ENCODE measurements around the gene RBP3.
A peak's percentile ranks its signal among the peaks of the same experiment; 100 is the strongest.
"Not testable (repeated sequence)": the region's sequence is repeated elsewhere in the genome, so short reads cannot be mapped to it uniquely, and the experiment has no call there.

The RBP3 gene

DNA sequence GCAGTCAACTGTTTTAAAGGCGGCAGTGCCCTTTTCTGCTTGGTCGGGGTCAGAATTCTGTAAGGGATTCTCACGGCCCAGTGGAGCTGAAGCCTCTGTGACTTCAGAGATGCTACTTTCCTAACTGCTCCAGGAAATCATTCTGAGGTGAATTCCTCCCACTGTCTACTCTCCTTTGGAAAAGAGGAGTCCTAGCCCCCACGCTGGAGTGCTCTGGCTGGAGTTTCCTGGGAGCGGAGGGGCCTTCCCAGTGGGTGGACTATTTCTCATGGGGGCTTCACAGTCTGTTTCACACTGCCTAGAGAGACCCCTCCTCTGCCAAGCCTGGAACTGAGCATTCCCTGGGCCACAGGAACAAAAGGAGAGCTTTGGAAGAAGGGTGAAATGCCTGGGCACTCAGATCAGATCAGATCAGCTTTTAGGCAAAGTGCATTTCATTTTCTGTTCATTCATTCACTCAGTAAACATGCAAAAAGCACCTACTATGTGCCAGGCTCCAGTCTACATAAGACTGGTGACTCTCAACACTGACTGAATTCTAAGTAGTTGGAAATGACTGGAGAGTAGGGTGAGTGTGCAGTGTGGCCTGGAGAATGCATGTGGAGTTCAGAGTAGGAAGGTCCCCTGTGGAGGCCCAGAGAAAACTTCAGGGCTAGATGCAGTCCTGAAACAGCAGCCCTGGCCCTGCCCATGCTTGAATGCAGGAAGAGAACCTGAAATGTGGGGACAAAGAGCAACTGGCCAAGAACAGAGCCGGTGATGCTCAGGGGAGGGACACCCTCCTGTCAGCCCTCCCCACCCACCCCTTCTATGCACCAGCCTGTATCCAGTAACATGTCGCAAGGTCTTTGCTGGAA, 23.7 kb downstream of the RBP3 start:
- no peak for DNase-seq (ENCODE audit: low read depth in 3 of 3, low spot score in 1 of 3)

DNA sequence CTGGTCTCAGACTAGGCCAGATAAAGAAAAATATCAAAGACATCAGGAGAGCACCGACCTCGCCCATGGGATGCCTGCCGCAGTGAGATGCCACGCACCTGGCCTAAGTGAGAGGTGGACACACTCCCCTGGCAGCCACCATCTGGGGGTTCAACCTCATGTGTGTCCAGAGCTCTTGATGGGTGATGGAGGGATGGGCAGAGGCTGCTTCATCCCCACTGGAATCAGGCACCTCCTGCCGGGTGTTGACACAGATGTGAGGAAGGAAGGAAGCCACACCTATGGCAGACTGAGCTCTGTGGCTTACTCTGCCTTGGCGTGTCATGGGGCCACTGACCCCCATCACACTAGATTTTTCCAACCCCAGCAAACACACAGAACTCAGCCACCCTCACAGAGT, 24.6 kb downstream of the RBP3 start:
- no peak for DNase-seq (ENCODE audit: low read depth in 3 of 3, low spot score in 1 of 3)

DNA sequence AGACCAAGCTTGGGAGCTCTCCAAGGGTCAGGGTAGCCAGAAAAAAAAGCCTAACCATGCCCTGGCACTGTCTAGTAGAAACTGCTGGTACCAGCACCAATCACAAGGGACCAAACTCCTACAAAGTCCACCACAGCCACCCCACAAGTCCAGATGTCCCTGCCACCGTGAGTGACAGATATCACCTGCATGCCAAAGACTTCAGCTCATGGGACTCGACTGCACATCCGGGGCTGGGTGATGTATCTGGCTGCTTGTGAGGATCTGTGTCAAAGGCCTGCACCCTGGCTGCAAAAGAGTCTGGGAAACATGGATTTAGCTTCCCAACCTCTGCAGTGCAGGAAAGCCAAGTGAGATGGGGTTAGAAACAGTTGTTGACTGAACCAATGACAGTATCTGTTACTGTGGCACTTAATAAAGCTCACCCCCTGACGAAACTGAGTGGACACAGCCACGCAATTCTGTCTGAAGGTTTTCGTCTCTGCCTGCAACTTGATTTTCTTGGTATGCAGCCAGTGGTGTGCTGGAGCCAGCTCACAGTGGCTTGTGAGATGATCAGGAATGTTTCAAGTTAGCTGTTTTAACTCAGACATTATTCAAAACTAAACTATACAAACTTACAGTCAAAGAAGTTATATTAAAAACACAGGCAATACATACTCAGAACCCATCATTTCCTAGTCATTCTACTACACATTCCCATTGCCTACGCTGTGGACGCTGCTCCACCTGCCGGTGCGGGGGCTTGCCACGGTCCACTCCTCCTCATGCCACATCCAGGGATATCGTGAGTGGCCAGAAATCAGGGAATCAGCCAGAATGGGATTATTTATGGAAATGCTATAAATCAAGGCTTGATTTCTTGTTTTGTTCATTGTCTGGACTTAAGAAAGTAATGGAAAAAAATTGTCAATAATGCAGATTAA, 26.7 kb downstream of the RBP3 start:
- DNase-seq (ENCODE audit: low read depth in 3 of 3, low spot score in 1 of 3) = no peak

DNA sequence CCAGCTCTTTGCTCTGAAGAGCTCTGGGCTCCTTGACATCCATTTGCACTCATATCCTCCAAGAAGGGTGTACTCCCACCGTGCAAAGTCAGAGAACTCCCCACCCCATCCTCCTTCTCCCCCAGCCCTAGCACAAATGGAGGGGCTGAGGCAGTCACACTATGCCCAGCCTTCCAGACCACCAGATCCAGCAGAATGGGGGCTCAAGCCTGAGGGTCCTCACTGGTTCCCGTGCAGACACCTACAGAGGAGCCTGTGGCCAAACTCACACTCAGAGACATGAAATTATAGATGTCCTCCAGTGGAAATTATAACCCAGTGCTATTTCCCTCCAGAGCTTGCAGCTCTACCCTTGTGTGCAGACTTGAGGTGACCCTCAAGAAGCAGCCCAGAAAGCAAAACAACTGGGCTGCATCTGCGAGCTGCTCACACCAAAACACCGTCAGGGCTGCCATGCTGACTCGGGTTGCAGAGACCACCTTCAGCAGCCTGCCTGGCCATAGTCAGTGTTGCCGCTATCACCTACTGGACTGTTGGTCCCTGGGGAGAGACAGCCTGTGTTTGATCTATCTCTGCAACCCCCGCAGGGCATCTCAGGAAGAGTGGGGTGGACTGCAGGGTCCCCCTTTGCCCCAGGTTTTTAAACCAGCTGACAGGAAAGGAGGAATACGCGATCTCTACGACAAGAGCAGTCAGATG, 28.5 kb downstream of the RBP3 start:
- no peak for DNase-seq (ENCODE audit: low read depth in 3 of 3, low spot score in 1 of 3)

DNA sequence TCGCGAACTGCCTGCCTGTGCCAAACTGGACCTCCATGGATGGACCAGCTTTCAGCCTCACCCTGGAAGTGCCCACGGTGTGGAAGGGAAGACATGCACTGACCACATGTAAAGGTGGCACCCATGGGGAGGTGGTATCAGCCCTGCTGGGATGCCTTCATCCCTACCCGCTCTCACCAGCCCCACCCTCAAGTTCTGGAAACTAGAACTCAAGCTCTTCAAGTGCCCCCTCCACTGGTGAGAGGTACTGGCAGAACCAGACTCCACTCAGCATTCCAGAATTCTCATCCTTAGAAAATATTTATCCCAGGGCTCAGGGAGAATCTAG, 30.0 kb downstream of the RBP3 start:
- no peak for DNase-seq (ENCODE audit: low read depth in 3 of 3, low spot score in 1 of 3)

DNA sequence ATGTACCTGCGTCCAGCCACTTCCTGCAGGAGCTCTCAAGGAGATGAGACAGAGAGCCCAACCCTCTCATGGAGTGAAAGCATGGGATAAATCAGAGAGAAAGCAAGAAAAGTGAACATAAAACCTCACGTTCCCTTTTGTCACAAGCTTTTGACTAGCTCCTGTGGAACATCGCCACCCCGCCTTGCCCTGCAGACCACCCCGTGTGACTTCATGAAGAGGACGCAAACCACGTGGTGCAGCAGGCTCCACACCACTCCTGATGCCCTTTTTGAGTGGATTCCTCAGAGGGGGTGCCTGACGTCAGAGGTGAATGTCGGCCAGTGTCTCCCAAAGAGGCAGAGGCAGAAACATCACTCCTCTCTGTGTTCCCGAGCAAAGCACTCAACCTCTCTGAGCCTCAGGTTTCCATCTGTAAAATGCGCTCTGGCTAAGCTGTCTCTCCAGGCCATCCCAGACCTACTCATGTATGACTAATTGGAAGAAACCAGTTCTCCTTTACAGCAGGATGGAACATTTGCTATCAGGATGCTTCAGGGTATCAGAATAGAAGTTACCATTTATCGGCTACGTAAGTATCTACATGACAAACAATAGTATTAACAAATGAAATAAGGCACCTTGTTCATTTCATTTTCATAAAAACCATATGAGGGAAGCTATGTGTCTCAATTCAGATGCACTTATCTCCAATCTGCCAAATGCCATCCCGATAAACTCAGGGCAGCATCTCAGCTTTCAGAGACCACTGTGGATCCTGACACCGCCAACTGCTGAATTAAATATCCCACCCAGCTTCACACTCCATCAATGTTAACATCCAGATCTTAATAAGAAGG, 30.7 kb downstream of the RBP3 start:
- no peak for DNase-seq (ENCODE audit: low read depth in 3 of 3, low spot score in 1 of 3)

DNA sequence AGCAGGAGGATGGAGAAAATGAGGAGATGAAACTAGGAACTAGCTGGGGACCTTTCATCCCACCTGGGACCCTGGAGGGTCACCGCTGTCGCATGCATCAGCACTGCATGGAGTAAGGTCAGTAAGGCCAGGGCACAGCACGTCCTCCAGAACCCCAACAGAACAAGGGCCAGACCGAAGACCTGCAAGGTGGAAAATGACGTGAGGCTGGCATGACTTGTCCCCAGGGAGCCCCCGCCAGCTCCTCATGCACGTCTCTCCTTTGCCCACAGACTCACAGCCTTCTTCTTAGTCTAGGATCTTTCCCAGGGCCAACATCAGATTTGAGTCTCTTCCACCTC, 31.3 kb downstream of the RBP3 start:
- no peak for DNase-seq (ENCODE audit: low read depth in 3 of 3, low spot score in 1 of 3)

DNA sequence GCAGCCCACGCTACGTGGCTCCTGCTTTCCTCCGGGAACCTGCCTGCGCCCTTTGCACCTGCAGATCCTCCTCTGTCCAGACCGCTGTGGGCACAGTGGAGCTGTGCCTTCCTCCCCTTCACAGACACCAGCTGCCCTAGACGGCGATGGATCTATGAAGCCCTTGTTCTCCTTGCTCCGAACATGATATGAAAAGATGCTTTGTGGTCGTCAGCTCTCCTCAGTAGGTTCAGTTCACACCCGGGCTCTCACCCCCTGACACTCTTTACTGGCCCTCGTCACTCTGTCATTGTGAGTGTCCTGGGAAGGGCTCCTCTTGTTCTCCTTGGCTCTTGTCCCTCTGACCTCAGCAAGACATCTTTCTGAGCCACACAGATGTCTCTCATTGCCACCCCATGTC, 31.7 kb downstream of the RBP3 start:
- no peak for DNase-seq (ENCODE audit: low read depth in 3 of 3, low spot score in 1 of 3)

DNA sequence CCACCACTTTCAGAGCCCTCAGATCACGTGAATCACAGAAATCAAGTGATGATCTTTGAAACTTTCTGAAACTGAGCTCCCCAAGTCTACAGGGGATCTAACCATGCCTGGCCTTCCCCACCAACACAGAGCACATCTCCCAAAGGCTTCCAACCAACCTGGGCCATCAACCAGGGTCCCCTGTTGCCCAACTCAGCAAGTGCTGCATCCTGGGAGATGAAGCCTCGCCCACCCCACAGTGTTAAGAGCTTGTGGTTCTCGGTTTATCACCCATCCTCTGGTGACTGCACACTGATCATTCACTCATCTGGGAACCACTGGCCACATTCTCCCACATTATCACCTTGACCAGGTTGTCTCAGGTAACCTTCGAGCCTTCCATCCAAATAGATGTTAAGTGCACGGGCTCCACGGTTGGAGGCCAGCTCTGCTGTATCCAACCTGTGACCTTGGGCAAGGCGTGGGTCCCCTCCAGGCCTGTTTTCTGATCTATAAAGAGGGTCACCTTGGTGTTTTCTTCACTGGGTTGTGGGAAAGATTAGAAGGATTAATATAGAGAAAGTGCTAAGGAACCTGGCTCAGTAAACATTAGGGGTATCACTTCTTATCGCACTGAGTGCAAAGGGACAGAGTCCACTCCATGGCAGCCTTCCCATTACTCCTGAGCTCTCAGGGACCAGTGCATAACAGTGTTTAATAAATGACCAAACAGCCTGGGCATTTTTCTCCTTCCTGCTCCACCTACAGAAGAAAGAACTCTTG, 32.4 kb downstream of the RBP3 start:
- DNase-seq (ENCODE audit: low read depth in 3 of 3, low spot score in 1 of 3) = no peak

DNA sequence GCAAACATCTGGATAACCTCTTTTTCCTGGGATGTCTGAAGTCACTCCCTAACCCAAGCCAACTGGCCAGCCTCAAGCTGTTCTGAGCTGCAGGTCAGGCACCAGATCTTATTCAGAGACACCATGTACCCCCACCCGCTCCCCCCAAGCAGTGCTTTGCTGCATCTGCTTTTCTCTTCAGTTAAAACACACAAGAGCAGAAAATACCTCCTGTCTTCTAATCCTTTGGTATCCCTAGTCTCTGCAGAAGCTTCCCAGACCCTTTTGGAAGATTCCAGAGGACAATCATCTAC, 32.9 kb downstream of the RBP3 start:
- DNase-seq (ENCODE audit: low read depth in 3 of 3, low spot score in 1 of 3) = no peak

DNA sequence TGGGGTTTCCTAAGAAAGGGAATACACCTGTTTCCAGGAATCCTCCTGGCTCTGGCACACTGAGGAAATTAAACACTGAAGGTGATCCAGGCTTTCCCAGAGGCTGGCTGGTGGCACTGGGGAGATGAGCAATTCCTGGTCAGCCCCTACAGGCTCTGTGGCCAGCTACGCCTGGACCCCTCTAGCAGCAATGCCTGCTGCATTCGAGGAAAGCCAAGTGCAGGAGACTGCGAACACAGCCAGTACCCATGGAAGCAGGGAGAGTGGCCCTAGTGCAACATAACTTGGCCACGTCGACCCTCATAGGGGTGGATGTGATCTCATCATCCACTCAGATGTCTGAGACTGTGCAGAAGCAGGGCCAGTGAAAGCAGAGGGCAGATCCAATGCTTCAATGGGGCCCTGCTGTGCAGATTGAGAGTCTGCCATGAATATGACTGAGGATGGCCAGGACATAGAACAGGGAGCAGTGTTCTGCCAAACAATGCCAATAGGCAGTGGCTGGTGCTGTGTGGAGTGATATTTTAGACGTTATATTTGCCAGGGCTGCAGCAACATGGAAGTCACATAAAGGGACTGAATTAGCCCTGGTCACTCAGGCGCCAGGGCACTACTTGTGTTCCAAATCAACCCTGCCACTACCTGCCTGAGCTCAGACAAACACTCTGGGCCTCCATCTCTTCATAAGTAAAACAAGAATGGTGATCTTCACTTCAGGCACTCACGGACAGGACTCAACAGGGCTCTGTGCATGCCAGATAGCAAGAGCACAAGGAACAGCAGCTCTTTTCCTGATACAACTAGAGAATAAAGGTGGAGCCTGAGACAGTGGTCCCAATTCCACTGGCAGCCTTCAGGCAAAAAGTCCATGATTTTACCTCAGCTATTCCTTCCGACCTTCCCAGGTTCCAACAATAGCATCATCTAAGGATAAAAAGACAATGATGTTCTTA, 33.5 kb downstream of the RBP3 start:
- no peak for DNase-seq (ENCODE audit: low read depth in 3 of 3, low spot score in 1 of 3)

DNA sequence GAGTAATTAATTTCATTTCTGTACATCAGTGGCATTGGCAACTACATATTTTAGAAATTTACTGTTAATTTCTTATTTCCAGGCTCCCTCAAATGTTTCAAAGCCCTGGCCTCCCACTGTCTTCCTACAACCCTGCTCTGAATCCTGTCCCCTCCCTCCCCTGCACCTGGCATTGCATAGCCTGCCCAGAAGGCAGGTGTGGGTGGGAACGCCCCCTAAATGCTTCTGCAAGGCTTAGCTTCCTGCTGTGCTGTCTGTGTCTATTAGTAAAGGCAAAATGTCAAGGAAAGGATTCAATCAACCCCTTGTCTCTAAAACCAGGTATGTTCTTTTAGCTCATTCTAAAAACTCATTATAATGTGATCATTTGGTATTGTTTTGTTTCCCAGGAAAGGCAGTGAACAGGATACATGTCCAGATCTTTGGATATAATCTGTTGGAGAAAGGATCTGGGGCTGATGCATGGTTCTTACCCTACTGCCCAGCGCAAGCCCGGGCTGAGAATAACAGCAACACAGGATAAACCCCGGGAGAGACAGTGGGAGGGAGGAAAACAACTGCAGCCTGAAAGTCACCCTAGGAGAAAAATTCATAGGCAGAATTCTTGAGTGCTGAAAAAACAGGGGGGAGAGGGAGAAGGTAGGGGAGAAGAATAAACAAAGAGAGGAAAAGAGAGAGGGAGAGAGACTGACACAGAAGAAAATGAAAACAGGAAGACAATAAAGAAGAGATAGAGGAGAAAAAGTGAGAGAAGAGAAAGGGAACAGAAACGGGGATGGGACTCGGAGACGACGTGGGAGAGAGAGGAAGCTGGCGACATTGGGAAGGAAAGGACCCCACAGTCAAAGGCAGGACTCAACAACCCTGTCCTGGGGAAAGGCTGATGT, 35.3 kb downstream of the RBP3 start:
- no peak for DNase-seq (ENCODE audit: low read depth in 3 of 3, low spot score in 1 of 3)

DNA sequence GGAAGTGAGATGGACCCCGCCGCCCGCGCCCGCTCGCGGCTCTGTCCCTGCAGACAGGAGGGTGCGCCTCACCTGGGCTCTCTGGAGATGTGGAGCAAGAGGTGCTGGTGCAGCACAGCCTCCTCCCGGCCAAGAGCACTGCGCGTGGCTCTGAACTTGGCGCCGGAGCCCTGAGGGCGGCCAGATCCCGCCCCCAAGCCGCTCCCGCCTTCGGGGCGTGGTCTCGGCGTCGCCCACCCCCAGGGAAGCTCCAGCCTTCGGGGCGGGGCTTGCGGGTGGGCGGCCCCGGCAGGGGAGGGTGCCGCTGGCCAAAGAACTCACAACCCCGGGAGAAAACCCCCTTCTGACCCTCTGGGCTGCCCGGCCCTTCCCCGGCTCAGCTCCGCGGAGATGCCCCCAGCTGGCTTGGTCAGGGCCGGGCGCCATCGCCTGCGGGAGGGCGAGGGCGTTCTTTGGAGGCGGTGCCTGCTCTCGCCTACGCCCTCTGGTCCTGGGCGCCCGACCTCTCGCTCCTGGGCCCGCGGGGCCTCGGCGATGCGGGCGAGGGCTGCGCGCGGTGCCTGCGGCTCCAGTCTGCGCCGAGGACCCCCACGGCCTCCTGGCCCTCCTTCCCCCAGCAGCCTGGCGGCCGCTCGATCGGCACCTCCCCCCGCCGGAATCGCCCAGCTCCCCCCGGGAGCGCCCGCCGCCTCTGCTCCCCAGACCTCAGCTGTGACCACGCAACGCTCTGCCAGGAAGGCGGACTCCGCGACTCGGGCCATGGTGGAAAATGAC, 36.2 kb downstream of the RBP3 start, which contains the start of gene ZNF488:
TSS of gene ZNF488 (minus strand) at position 146 of the 774 bp plus-strand sequence. CDS start 15,464 bp downstream, outside the sequence.
- peak in 2 of 3 donors; percentile 43 to 64 for DNase-seq (ENCODE audit: low read depth in 3 of 3, low spot score in 1 of 3)

DNA sequence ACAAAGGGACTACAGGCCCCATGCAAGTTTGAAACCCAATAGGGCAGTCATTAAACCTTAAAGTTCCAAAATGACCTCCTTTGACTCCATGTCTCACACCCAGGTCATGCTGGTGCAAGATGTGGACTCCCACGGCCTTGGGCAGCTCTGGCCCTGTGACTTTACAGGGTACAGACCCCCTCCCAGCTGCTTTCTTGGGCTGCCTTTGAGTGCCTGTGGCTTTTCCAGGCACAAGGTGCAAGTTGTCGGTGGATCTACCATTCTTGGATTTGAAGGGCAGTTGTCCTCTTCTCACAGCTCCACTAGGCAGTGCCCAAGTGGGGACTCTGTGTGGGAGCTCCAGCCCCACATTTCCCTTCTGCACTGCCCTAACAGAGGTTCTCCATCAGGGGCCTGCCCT, 37.9 kb downstream of the RBP3 start:
- not testable (repeated sequence) for DNase-seq (ENCODE audit: low read depth in 3 of 3, low spot score in 1 of 3)

DNA sequence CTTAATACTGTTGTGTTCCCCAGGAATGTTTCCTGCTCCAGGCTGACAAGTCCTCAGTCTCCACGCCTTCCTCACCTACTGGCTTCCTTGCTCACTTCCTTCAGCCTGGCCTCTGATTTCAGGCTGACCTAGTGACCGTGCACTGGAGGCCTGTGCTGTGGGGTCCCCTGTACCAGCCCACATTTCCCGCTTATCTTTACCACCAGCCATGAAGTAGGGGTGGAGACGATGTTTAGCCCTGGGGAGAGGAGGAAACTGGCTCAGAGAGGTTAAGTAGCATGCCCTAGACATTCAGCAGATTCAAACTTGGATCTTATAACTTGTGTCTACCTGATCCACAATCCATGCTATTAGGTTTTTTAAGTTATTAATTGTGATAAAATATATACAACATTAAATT, 40.7 kb downstream of the RBP3 start:
- DNase-seq (ENCODE audit: low read depth in 3 of 3, low spot score in 1 of 3) = no peak

DNA sequence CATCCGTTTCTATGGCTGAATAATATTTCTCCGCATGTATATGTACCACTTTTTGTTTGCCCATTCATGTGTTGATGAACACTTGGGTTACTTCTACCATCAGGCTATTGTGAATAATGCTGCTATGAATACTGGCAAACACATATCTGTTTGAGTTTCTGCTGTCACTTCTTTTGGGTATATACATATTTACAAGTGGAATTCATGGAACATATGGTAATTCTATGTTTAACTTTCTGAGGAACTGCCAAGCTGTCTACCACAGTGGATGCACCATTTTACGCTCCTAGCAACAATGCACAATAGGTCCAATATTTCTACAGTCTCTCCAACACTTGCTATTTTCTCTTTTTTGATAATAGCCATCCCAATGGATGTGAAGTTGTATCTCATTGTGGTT, 41.5 kb downstream of the RBP3 start:
- no peak for DNase-seq (ENCODE audit: low read depth in 3 of 3, low spot score in 1 of 3)

DNA sequence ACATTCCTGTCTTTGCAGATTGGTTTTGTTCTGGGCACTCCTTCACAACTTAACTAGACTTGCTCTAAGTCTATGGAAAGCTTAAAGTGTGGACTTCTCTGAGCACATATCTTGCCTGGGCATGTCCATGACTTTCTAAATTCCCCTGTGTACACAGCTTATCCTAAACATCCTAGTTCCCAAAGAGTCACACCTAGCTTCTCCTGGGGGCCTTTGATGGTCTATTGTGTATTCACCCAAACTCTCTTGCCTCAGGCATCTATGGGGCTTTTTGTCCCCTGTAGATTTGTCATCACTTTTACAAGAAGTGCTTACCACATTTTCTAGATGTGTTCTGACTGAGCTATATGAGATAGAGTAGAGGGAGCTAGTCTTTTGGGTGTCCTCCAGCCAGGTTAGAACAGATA, 48.2 kb downstream of the RBP3 start:
- no peak for DNase-seq (ENCODE audit: low read depth in 3 of 3, low spot score in 1 of 3)

All from stimulated activated CD4-positive, alpha-beta T cell treated with anti-CD3 and anti-CD28 coated beads, TNF-alpha, amount 100 ng/mL, for 1 hour (primary cell).